Loucy (cell line): ENCODE measurements around the gene PITX2.

Experiments
- H2AFZ ChIP-seq: fragments of 200-600 bp; sonication (generic); 2 replicates; pipeline ENCODE4 v1.6.0; 2016; ENCODE audit warnings: antibody characterized with exemption, mild to moderate bottlenecking, low read length, moderate library complexity
- H3F3A ChIP-seq: fragments of 200-600 bp; 2 replicates; pipeline ENCODE4 v1.6.0; 2016; ENCODE audit warnings: antibody characterized with exemption, low read depth, mild to moderate bottlenecking
- H3K27me3 ChIP-seq: fragments of 200-600 bp; sonication (generic); 2 replicates; pipeline ENCODE4 v1.6.1; 2014; ENCODE audit warnings: low read length, mild to moderate bottlenecking; ENCODE audit not compliant: insufficient read depth, poor library complexity, severe bottlenecking
- H3K36me3 ChIP-seq: fragments of 200-600 bp; sonication (generic); 2 replicates; pipeline ENCODE4 v1.6.1; 2016; ENCODE audit warnings: low read length; ENCODE audit not compliant: insufficient read depth
- H3K4me1 ChIP-seq: fragments of 200-600 bp; sonication (generic); 2 replicates; pipeline ENCODE4 v1.5.1; 2014; ENCODE audit warnings: low read length, mild to moderate bottlenecking; ENCODE audit not compliant: insufficient read depth, poor library complexity, severe bottlenecking
- H3K4me2 ChIP-seq: fragments of 200-600 bp; sonication (generic); 2 replicates; pipeline ENCODE4 v1.6.0; 2014; ENCODE audit warnings: antibody characterized with exemption, low read length, low read depth, mild to moderate bottlenecking; ENCODE audit not compliant: poor library complexity, severe bottlenecking
- H3K4me3 ChIP-seq: fragments of 200-600 bp; sonication (generic); 2 replicates; pipeline ENCODE4 v1.5.1; 2014; ENCODE audit warnings: low read length, mild to moderate bottlenecking, mixed read lengths; ENCODE audit not compliant: poor library complexity, severe bottlenecking
- H3K79me2 ChIP-seq: fragments of 200-600 bp; sonication (generic); 2 replicates; pipeline ENCODE4 v1.6.1; 2014; ENCODE audit warnings: low read length; ENCODE audit not compliant: insufficient read depth
- H3K9ac ChIP-seq: fragments of 200-600 bp; sonication (generic); 2 replicates; pipeline ENCODE4 v1.6.0; 2014; ENCODE audit warnings: mild to moderate bottlenecking, low read depth, low read length, moderate library complexity; ENCODE audit not compliant: poor library complexity, severe bottlenecking
- H3K9me2 ChIP-seq: fragments of 200-600 bp; sonication (generic); replicated peaks from 2 replicates; pipeline ENCODE4 v1.6.1; 2016; ENCODE audit warnings: low read depth, low read length, mixed read lengths
- H3K9me3 ChIP-seq: fragments of 200-600 bp; sonication (generic); 2 replicates; pipeline ENCODE4 v1.6.1; 2014; ENCODE audit warnings: mild to moderate bottlenecking, antibody characterized with exemption, low read length, low read depth; ENCODE audit not compliant: insufficient read depth
- H4K20me1 ChIP-seq: fragments of 200-600 bp; sonication (generic); 2 replicates; pipeline ENCODE4 v1.6.0; 2014; ENCODE audit warnings: antibody characterized with exemption, low read length, mild to moderate bottlenecking; ENCODE audit not compliant: insufficient read depth, poor library complexity, severe bottlenecking
- CTCF ChIP-seq: fragments of 200-600 bp; sonication (generic); conservative IDR thresholded peaks from 2 replicates; pipeline ENCODE4 v1.5.1; 2014; ENCODE audit warnings: mild to moderate bottlenecking, antibody characterized with exemption, low read length
- EZH2phosphoT487 ChIP-seq: fragments of 200-600 bp; IDR thresholded peaks from 2 replicates; pipeline ENCODE4 v1.6.1; 2018; ENCODE audit warnings: antibody characterized with exemption, mild to moderate bottlenecking, moderate library complexity, borderline replicate concordance

Gene PITX2

GRCh38 chr4:110619463-110620247 is 3.2 kb downstream of the PITX2 start:
- H2AFZ ChIP-seq, result no peak overlapping the region
- no peaks in the 10 kb centered on the region for H3K4me1 ChIP-seq
- no peaks in the 10 kb centered on the region for H3K36me3 ChIP-seq
- H3K4me3 ChIP-seq, result no peak overlapping the region
- no peaks in the 10 kb centered on the region for H3F3A ChIP-seq
- H3K27me3 ChIP-seq, result no peaks in the 10 kb centered on the region
- no peaks in the 10 kb centered on the region for H4K20me1 ChIP-seq
- no peaks in the 10 kb centered on the region for H3K9me3 ChIP-seq
- H3K9ac ChIP-seq, result no peak overlapping the region
- H3K9me2 ChIP-seq, result no peaks in the 10 kb centered on the region
- no peak overlapping the region for H3K4me2 ChIP-seq
- no peak for TF ChIP-seq EZH2phosphoT487
- TF ChIP-seq CTCF, result no peak
- H3K79me2 ChIP-seq, result no peaks in the 10 kb centered on the region

- no peaks in the 10 kb centered on the region for H3K9me2 ChIP-seq
- H3K9ac ChIP-seq, result no peak overlapping the region
- no peak for TF ChIP-seq CTCF
- no peaks in the 10 kb centered on the region for H3K36me3 ChIP-seq
- H3K9me3 ChIP-seq, result no peaks in the 10 kb centered on the region
- H3K79me2 ChIP-seq, result no peaks in the 10 kb centered on the region
- no peaks in the 10 kb centered on the region for H3K27me3 ChIP-seq
- no peak overlapping the region for H3K4me2 ChIP-seq
- no peaks in the 10 kb centered on the region for H4K20me1 ChIP-seq
- H2AFZ ChIP-seq, result no peak overlapping the region
- H3F3A ChIP-seq, result no peaks in the 10 kb centered on the region
- no peaks in the 10 kb centered on the region for H3K4me1 ChIP-seq
- no peak overlapping the region for H3K4me3 ChIP-seq
These were observed 4.1 kb downstream of the PITX2 start for GRCh38 chr4:110618581-110619462.

- Histone ChIP-seq H3K4me2 (no peak overlapping the region), H2AFZ (no peak overlapping the region), H3K36me3 (no peaks in the 10 kb centered on the region), H3K9ac (no peak overlapping the region), H3K9me3 (no peaks in the 10 kb centered on the region), H3K4me1 (no peaks in the 10 kb centered on the region), H3K79me2 (no peaks in the 10 kb centered on the region), H3K9me2 (no peaks in the 10 kb centered on the region), H3K4me3 (no peak overlapping the region), H3F3A (no peaks in the 10 kb centered on the region), H3K27me3 (no peaks in the 10 kb centered on the region), H4K20me1 (no peaks in the 10 kb centered on the region)
- TF ChIP-seq EZH2phosphoT487 (no peak), CTCF (no peak)
These were observed 5.0 kb downstream of the PITX2 start for GRCh38 chr4:110617646-110618580.
